Measurements from ENCODE around the gene KDM4C. TPM values are rescaled to one million over a fixed set of nuclear protein-coding genes. Genes with fewer than 3 reads are reported as not detected.

Gene KDM4C
- total and polyA plus RNA-seq, 11 donors, result 4.4 to 19.9 (median 13.3) TPM

DNA sequence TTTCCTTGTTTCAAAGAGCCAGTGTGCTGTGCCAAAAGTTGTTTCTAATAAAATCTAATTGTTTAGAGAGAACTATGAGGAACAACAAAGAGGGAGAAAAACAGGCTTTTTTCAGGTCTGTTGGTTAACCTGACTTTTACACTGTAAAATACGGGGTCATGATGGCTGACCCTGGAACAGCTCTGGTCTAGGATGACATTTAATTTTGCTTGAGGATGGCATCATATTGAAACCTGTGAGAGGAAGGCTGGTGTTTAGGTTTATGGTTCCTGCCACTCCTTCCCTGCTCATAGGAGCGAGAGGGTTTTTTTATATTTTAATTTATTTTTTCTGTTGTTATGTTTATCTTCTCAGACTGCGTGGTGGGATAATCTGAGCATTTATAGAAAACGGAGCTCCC is 327.6 kb downstream of the KDM4C start:
- Histone ChIP-seq H3K9me3 (no peaks in the 10 kb centered on the region), H3K4me1 (peaks cover 0 to 21% (median 8%) of the 10 kb centered on the region in 12 donors), H3K27me3 (no peaks in the 10 kb centered on the region), H3K4me3 (no peak overlapping the region), H3K27ac (no peak overlapping the region), H3K36me3 (peaks cover 0 to 10% (median 6%) of the 10 kb centered on the region in 9 donors)
- ATAC-seq, result no peak
- 78 to 96% (median 94%) methylated on average over 4 of the region's 4 CpGs for WGBS, 4 donors
- no peak for TF ChIP-seq POLR2A (IDR thresholded peaks at IDR 0.05)
- TF ChIP-seq, protein P1, sequence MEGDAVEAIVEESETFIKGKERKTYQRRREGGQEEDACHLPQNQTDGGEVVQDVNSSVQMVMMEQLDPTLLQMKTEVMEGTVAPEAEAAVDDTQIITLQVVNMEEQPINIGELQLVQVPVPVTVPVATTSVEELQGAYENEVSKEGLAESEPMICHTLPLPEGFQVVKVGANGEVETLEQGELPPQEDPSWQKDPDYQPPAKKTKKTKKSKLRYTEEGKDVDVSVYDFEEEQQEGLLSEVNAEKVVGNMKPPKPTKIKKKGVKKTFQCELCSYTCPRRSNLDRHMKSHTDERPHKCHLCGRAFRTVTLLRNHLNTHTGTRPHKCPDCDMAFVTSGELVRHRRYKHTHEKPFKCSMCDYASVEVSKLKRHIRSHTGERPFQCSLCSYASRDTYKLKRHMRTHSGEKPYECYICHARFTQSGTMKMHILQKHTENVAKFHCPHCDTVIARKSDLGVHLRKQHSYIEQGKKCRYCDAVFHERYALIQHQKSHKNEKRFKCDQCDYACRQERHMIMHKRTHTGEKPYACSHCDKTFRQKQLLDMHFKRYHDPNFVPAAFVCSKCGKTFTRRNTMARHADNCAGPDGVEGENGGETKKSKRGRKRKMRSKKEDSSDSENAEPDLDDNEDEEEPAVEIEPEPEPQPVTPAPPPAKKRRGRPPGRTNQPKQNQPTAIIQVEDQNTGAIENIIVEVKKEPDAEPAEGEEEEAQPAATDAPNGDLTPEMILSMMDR (IDR thresholded peaks at IDR 0.05), result no peak
- intact Hi-C loops (cut with DNase I), result loop anchor here in 2 of 10 donors (5.0 to 10.0 kb wide), 2 partner anchors 59 to 77 kb away; no protein-coding TSS in a partner anchor
- DNase-seq, result no peak

DNA sequence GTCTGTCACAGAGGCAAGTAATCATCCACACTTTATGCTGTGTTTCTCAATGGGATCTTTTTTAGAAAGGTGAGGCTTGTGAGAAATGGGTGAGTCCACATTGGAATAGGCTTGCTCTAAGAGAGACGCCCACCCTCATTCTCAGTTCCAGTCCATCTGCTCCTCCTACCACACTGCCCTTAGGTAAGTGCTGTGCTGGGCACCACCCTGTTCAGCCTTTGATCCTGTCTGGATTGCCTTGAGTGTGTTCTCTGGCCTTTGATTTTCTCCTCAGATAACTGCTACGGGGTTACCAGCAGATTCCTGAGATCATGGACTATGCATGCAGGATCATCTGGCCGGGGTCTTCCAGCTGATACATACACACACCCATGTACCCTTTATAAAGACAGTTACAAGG is 328.6 kb downstream of the KDM4C start:
- 93 to 98% (median 97%) methylated on average over 3 of the region's 3 CpGs for WGBS, 4 donors
- intact Hi-C loops (cut with DNase I), result loop anchor here in 2 of 10 donors (5.0 to 10.0 kb wide), 2 partner anchors 58 to 76 kb away; no protein-coding TSS in a partner anchor

DNA sequence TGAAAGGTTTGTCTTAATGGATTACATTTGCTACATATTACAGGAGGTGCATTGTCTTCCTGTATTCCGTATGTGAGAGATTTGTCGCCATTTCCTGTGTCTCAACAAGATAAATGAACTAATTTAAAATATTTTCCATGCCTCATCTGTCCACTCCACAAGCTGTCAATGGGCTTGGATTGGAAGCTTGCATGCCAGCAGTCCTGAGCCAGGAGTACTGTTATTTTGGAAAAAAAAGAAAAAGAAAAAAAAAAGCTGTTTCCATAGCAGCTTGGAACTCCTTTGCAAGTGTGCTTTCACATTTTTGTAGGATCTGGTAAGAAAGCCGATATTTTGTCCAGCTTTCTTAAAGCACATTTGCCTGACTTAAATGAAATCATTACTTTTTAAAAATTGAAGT is 330.8 kb downstream of the KDM4C start:
- H3K4me3 ChIP-seq, result no peak overlapping the region
- peak overlapping the region in 4 of 12 donors; percentile 10 to 70 (median 38) for H3K27ac ChIP-seq
- peaks cover 0 to 10% (median 6%) of the 10 kb centered on the region in 9 donors for H3K36me3 ChIP-seq
- peaks cover 0 to 15% (median 5%) of the 10 kb centered on the region in 12 donors for H3K4me1 ChIP-seq
- no peaks in the 10 kb centered on the region for H3K9me3 ChIP-seq
- intact Hi-C loops (cut with DNase I), result loop anchor here in 2 of 10 donors (5.0 to 10.0 kb wide), 2 partner anchors 56 to 74 kb away; no protein-coding TSS in a partner anchor
- ATAC-seq, result peak in 2 of 4 donors; percentile 26 to 61
- DNase-seq, result no peak
- 68 to 78% (median 74%) methylated on average over 3 of the region's 3 CpGs for WGBS, 4 donors
- TF ChIP-seq, protein P1 (IDR thresholded peaks at IDR 0.05), result no peak
- no peak for TF ChIP-seq POLR2A (IDR thresholded peaks at IDR 0.05)
- no peaks in the 10 kb centered on the region for H3K27me3 ChIP-seq

More for the DNA sequence above, 328.6 kb downstream of the KDM4C start:
- Histone ChIP-seq H3K27ac (no peak overlapping the region), H3K9me3 (no peaks in the 10 kb centered on the region), H3K4me1 (peaks cover 0 to 18% (median 6%) of the 10 kb centered on the region in 12 donors), H3K4me3 (no peak overlapping the region), H3K27me3 (no peaks in the 10 kb centered on the region), H3K36me3 (peaks cover 0 to 10% (median 6%) of the 10 kb centered on the region in 9 donors)
- TF ChIP-seq, protein P1 (IDR thresholded peaks at IDR 0.05), result no peak
- TF ChIP-seq POLR2A (IDR thresholded peaks at IDR 0.05), result no peak
- DNase-seq (no peak), ATAC-seq (no peak)

DNA sequence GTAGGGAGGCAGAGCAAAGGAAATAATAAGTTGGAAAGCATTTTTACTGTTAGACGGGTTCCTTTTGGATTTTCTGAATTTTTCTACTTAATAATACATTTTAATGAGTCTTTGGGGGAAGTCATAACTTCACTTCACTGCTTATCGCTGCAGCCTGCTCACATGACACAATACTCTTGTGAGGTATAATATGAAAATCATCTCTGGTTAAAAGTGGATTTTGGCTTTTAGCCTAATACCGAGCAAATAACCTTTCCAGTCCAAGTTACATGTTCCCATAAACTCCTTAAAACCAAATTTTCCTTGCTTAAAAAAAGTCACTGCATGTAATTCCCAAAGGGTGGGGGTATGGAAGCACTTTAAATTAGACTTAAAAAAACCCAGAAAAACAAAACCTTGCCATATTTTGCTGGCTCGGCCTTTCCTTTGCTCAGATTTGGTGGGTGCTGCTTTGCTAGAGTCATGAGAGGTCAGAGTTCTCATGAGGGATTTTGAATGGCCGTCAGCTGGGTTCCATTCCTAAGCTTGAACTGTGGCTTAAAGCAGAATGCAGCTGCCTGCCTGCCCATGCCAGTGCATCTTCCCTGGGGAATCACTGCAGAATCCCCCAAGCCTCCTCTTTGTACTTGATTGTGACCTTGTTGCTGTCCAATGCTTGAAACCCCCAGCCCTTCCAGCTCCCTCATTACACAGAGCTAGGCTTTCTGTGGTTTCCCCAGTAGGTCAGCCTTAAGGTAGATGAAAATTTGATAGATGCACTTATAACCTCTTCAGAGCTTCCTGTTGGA is 331.8 kb downstream of the KDM4C start:
- WGBS, 4 donors, result 57 to 65% (median 63%) methylated on average over 5 of the region's 5 CpGs
- ATAC-seq, result peak in 1 of 4 donors; percentile 44
- Histone ChIP-seq H3K4me1 (peaks cover 0 to 15% (median 5%) of the 10 kb centered on the region in 12 donors), H3K27ac (peak overlapping the region in 2 of 12 donors; percentile 8 to 41), H3K27me3 (no peaks in the 10 kb centered on the region), H3K9me3 (no peaks in the 10 kb centered on the region), H3K36me3 (peaks cover 0 to 10% (median 6%) of the 10 kb centered on the region in 9 donors), H3K4me3 (no peak overlapping the region)
- intact Hi-C loops (cut with DNase I), result loop anchor here in 3 of 10 donors (5.0 to 10.0 kb wide), 3 partner anchors 55 to 445 kb away; no protein-coding TSS in a partner anchor
- TF ChIP-seq POLR2A (IDR thresholded peaks at IDR 0.05), result no peak
- TF ChIP-seq, protein P1 (IDR thresholded peaks at IDR 0.05), result no peak
- no peak for DNase-seq

All from heart left ventricle (tissue), 16 donors.